ENCODE data around the gene SLC26A11.
"Not testable (repeated sequence)": the region's sequence is repeated elsewhere in the genome, so short reads cannot be mapped to it uniquely, and the experiment has no call there.

Gene SLC26A11

DNA sequence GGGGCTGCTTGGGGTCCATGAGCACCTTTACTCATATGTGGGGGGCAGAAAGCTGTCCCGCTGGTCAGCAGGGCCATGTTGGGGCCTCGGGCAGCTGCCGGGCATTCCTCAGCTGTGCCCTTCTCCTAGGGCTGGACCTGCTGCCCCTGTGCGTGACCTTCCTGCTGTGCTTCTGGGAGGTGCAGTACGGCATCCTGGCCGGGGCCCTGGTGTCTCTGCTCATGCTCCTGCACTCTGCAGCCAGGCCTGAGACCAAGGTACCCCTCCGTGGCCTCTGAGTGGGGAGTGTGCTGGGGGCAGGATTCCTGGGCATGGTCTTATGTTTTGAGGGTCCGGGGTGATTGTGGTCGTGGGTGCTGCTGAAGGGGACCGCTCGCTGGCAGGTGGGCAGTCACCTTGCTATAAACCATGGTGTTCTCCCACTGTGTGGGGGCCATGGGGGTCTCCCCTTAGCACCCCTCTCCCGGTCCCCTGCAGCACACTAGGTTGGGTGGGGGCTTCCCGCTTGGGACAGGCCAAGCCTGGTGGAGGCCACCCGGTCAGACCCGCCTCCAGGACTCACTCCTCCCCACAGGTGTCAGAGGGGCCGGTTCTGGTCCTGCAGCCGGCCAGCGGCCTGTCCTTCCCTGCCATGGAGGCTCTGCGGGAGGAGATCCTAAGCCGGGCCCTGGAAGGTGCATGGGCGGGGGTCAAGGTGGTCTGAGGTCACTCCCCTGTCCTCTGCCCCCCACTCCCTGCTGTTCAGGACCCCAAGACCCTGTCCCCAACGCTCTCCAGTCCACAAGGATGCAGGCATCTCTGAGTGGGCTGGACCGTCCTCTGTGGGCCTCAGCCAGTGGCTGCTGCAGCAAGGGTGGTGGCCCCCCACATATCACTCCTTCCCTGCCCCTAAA is 28.0 kb downstream of the SLC26A11 start:
- TF ChIP-seq GATA1 (IDR thresholded peaks at IDR 0.05; ENCODE audit: low read depth, low read length) (no peak), POLR2A (IDR thresholded peaks at IDR 0.05; ENCODE audit: low read length) (no peak)
- no peak for DNase-seq

DNA sequence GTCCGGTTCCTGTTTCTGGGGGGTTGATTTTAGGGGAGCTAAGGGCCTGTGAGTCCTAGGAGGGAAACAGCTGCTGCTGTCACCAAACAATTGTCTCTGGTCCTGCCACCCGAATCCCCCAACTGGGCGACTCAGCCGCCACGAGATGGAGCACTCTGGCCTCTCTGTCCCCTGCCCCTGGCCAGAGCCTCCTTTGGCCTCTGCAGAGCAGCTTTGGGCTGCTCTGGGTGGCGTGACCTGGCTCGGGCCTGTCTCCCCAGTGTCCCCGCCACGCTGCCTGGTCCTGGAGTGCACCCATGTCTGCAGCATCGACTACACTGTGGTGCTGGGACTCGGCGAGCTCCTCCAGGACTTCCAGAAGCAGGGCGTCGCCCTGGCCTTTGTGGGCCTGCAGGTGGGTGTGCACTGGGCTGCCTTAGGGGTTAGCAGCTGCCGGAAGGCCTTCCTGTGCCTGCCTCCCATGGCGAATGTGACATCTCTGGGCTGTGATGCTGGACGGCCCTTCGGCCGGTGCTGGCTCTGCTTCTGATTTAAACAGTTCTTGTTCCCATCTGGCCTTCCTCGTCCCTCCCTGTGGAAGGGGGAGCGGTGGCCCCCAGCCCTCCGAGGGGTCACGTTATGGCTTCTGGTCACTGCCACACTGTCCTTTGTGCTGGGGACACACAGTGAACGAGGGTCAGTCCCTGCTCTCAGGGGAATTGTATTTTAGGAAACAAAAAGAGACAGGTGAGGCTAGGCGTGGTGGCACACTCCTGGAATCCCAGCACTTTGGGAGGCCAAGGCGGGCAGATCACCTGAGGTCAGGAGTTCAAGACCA is 28.9 kb downstream of the SLC26A11 start:
- TF ChIP-seq POLR2A (IDR thresholded peaks at IDR 0.05; ENCODE audit: low read length) (no peak), GATA1 (IDR thresholded peaks at IDR 0.05; ENCODE audit: low read depth, low read length) (no peak)

DNA sequence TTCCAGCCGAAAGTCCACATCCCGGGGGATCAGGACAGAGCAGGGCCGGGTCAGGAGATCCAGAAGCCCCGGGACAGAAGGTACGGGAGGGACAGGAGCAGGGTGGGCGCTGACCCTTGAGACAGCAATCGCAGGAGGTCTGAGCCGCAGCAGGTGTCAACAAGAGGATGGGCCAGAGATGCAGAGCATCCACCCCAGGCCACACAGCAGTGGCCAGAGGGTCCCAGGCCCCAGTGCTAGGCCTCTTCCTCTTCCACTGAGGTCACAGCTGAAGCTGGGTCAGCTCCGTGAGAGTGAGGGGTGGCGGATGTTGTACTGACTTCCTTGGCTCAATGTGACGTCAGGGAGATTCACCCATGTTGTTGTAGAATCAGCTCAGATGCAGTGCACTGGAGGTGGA is 31.7 kb downstream of the SLC26A11 start:
- TF ChIP-seq POLR2A (IDR thresholded peaks at IDR 0.05; ENCODE audit: low read length) (no peak), GATA1 (IDR thresholded peaks at IDR 0.05; ENCODE audit: low read depth, low read length) (no peak)
- no peak for DNase-seq

More for the DNA sequence above, 28.9 kb downstream of the SLC26A11 start:
- DNase-seq: peak in 1 of 2 experiments; percentile 19

DNA sequence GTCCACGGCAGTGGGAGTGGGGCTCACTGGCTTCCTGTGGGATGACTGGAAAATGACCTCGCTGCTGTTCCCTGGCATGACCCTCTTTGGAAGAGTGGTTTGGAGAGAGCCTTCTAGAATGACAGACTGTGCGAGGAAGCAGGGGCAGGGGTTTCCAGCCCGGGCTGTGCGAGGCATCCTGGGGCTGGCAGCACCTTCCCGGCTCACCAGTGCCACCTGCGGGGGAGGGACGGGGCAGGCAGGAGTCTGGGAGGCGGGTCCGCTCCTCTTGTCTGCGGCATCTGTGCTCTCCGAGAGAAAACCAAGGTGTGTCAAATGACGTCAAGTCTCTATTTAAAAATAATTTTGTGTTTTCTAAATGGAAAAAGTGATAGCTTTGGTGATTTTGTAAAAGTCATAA is 32.6 kb downstream of the SLC26A11 start:
- peak; percentile 45 to 66 for DNase-seq

DNA sequence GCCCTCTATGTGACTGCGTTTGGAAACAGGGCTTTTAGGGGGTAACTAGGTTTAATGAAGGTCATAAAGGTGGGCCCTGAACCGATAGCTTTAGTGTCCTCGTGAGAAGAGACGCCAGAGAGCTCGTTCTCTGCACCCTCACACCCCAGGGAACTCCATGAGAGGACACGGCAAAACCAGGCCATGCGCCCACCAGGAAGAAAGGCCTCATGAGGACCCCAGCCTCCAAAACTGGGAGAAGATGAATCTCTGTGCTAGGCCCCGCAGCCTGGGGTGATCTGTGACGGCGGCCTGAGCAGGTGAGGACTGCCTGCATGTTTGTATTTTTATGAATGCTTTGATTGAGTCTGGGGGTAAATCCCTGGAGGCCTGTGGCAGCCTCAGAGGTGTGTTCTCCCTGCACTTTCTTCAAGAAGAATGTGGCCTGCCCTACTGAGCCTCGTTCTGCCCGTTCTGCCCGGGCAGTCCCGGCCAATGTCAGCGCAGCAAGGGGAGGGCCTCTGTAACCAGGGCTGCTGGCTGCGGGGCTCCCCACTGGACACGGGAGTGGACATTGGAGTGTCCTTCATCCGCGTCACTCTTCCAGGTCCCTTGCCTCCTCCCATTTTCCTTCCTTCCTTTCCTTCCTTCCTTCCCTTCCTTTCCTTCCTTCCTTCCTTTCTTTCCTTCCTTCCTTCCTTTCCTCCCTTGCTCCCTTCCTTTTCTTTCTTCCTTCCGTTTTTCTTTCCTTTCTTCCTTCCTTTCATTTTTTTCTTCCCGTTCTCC is 33.6 kb downstream of the SLC26A11 start:
- peak in 1 of 2 experiments; percentile 17 for DNase-seq
- TF ChIP-seq POLR2A (IDR thresholded peaks at IDR 0.05; ENCODE audit: low read length) (no peak), GATA1 (IDR thresholded peaks at IDR 0.05; ENCODE audit: low read depth, low read length) (no peak)

More for the DNA sequence above, 32.6 kb downstream of the SLC26A11 start:
- no peak for TF ChIP-seq GATA1 (IDR thresholded peaks at IDR 0.05; ENCODE audit: low read depth, low read length)
- no peak for TF ChIP-seq POLR2A (IDR thresholded peaks at IDR 0.05; ENCODE audit: low read length)

DNA sequence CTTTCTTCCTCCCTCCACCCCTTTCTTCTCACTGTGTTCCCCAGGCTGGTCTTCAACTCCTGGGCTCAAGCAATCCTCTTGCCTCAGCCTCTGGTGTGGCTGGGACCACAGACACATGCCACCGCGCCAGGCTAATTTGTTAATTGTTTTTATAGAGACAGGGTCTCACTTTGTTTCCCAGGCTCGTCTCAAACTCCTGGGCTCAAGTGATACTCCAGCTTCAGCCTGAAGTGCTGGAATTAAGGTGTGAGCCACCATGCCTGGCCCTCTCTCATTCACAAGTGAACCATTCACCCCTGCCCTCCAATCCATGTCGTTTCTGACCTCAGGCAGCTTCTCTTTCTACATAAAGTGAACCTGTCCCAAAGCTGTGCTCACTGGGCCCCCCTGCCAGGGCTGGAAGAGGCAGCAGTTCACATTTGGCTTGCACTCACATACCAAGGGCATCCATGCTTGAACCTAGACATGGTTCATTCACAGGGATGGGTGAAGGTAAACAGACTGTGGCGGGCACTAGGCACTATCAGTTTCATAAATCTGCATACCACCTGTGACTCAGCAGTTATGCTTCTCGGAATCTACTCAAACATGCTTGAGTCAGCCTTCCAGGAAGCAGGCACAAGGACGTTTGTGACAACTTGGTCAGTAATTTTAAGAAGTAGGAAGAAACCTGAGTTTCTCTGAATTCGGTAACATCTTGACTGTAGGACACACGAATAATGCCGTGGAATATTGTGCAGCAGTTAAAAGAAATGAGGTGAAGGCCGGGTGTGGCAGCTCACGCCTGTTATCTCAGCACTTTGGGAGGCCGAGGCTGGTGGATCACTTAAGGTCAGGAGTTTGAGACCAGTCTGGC is 34.4 kb downstream of the SLC26A11 start:
- peak; percentile 91 to 93 for DNase-seq
- TF ChIP-seq POLR2A (IDR thresholded peaks at IDR 0.05; ENCODE audit: low read length): peak; percentile 72
- TF ChIP-seq GATA1 (IDR thresholded peaks at IDR 0.05; ENCODE audit: low read depth, low read length): peak; percentile 62

DNA sequence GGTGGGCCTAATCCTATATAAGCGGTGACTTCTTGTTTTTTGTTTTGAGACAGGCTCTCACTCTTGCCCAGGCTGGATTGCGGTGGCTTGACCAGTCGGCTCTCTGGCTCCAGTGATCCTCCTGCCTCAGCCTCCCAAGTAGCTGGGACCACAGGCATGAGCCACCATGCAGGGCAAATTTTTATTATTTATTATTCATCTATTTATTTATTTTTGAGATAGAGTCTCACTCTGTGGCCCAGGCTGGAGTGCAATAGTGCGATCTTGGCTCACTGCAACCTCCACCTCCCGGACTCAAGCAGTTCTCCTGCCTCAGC is 35.8 kb downstream of the SLC26A11 start:
- TF ChIP-seq GATA1 (IDR thresholded peaks at IDR 0.05; ENCODE audit: low read depth, low read length) (no peak), POLR2A (IDR thresholded peaks at IDR 0.05; ENCODE audit: low read length) (no peak)
- DNase-seq: no peak

DNA sequence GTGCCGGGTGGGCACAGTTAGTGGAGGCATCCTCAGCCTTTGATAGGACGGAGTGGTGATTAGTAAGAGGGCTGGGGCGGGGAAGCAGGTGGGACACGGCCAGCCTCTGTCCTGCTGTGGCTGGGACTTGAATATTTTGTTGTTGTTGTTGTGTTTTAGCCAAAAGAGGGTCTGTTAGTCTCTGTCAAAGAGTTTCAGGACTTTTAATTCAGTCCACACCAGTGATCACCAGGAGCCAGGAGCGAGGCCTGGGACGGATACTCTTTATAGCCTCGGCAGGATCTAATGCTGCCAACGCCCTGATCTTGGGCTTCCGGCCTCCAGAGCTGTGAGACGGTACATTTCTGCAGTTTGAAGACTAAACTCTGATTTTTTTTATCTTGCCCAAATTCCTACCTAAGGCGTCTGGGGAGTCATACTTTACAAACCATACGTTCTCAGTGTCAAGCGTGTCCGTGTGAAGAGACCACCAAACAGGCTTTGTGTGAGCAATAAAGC is 37.5 kb downstream of the SLC26A11 start:
- DNase-seq: no peak
- TF ChIP-seq POLR2A (IDR thresholded peaks at IDR 0.05; ENCODE audit: low read length): no peak
- no peak for TF ChIP-seq GATA1 (IDR thresholded peaks at IDR 0.05; ENCODE audit: low read depth, low read length)

DNA sequence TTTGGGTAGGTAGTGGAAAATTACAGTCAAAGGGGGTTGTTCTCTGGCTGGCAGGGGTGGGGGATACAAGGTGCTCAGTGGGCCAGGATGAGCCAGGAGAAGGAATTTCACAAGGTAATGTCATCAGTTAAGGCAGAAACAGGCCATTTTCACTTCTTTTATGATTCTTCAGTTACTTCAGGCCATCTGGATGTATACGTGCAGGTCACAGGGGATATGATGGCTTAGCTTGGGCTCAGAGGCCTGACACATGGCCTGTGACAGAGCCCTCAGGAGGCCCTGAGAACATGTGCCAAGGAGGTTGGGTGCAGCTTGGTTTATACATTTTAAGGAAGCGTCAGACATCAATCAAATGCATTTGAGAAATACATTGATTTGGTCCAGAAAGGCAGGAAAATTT is 38.1 kb downstream of the SLC26A11 start:
- not testable (repeated sequence) for DNase-seq

DNA sequence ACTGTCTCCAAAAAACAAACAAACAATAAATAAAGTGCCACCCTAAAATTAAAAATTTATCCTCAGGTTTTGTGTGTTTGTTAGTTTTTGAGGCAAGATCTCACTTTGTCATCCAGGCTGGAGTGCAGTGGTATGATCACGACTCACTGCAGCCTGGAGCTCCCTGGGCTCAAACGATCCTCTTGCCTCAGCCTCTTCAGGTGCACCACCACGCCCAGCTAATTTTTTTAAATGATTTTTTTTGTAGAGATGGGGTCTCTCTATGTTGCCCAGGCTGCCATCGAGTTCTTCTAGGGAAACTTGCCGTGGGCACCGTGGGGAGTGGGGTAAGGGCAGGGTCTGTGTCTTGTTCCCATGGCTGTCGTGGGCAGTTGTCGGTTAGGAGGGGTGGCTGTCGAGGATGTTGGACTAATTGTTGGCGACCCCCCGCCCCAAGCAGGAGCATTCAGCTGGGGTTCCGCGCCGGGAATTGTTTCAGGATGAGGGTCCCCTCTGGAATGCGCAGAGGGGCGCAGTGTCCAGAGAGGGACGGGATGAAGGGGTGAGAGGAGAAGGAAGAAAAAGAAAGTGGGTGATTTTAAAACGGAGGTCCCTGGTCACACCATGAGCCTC is 39.3 kb downstream of the SLC26A11 start:
- TF ChIP-seq GATA1 (IDR thresholded peaks at IDR 0.05; ENCODE audit: low read depth, low read length) (no peak), POLR2A (IDR thresholded peaks at IDR 0.05; ENCODE audit: low read length) (no peak)
- DNase-seq: peak; percentile 29 to 69

DNA sequence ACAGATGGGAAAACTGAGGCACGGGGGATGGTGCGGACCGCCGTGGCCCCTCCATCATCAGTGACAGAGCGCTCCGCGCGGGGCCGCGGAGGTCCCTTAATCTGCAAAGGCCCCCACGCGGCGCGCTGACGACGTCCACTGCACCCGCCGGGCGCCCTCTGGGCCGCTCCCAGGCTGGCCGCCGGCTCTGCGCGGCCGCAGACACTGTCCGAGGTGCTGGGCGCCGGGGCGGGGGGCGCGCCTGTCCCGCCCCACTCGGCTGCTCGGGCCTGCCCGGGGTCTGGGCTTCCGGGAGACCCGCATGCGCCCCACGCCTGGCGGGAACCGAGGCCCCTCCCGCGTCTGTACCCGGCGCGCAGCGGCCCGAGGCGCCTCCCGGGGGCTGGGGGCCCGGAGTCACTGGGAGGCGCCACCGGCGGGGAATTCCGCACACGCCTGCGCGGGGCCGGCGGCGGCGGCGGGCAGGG is 39.9 kb downstream of the SLC26A11 start:
- TF ChIP-seq POLR2A (IDR thresholded peaks at IDR 0.05; ENCODE audit: low read length): peak; percentile 61
- TF ChIP-seq GATA1 (IDR thresholded peaks at IDR 0.05; ENCODE audit: low read depth, low read length): no peak
- DNase-seq: peak; percentile 81 to 89

DNA sequence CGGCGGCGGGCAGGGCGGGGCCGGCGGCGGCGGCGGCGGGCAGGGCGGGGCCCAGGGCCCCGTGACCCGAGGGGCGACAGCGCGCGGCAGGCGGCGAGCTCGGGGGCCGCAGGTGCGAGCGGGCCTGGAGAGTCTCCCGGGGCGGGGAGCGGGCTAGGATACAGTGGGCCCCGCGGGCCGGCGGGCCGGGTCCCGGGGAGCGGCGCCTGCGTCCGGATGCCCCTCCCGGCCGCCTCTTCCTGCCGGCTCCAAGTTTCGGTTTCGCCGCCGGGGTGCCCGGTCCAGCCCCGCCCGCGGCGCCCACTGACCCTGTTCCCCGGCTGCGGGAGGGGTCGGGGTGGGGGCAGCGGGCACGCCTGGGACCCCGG is 40.5 kb downstream of the SLC26A11 start, which contains the start of gene RNF213:
Gene RNF213, plus strand, starts transcription at position 62 of the 368 bp plus-strand sequence. CDS start 2,830 bp downstream, outside the sequence.
- DNase-seq: peak; percentile 71 to 82
- no peak for TF ChIP-seq POLR2A (IDR thresholded peaks at IDR 0.05; ENCODE audit: low read length)
- no peak for TF ChIP-seq GATA1 (IDR thresholded peaks at IDR 0.05; ENCODE audit: low read depth, low read length)

All from erythroblast (primary cell).